ENCODE measurements around the gene OST4.

OST4 gene

GRCh38 chr2:27092696-27093429 is 21.4 kb upstream of the OST4 start:
- Histone ChIP-seq H3K27ac (ENCODE audit: low read depth, low read length, severe bottlenecking) (no peak overlapping the region), H3K9me3 (ENCODE audit: control insufficient read depth, low read length) (no peaks in the 10 kb centered on the region), H3K4me3 (ENCODE audit: extremely low read depth, insufficient read depth, low read length, poor library complexity, severe bottlenecking) (no peak overlapping the region), H3K4me1 (ENCODE audit: control insufficient read depth, insufficient read depth, low read length, poor library complexity, severe bottlenecking) (peaks cover 9% of the 10 kb centered on the region), H3K36me3 (ENCODE audit: control insufficient read depth, insufficient read depth, low read length) (no peaks in the 10 kb centered on the region)
- WGBS, 2 experiments (ENCODE audit: insufficient coverage in 2 of 2) = 87 to 90% methylated on average over 9 to 10 of the region's 10 CpGs

- no peak overlapping the region for H3K4me3 ChIP-seq (ENCODE audit: extremely low read depth, insufficient read depth, low read length, poor library complexity, severe bottlenecking)
- H3K27ac ChIP-seq (ENCODE audit: low read depth, low read length, severe bottlenecking) = no peak overlapping the region
- H3K9me3 ChIP-seq (ENCODE audit: control insufficient read depth, low read length) = no peaks in the 10 kb centered on the region
- 84% methylated on average over 23 to 24 of the region's 25 CpGs for WGBS, 2 experiments (ENCODE audit: insufficient coverage in 2 of 2)
- no peaks in the 10 kb centered on the region for H3K36me3 ChIP-seq (ENCODE audit: control insufficient read depth, insufficient read depth, low read length)
- H3K4me1 ChIP-seq (ENCODE audit: control insufficient read depth, insufficient read depth, low read length, poor library complexity, severe bottlenecking) = peaks cover 9% of the 10 kb centered on the region
Observed at GRCh38 chr2:27091746-27092695, 20.6 kb upstream of the OST4 start.

- Histone ChIP-seq H3K27ac (ENCODE audit: low read depth, low read length, severe bottlenecking) (no peak overlapping the region), H3K4me3 (ENCODE audit: extremely low read depth, insufficient read depth, low read length, poor library complexity, severe bottlenecking) (no peak overlapping the region), H3K4me1 (ENCODE audit: control insufficient read depth, insufficient read depth, low read length, poor library complexity, severe bottlenecking) (peaks cover 15% of the 10 kb centered on the region), H3K36me3 (ENCODE audit: control insufficient read depth, insufficient read depth, low read length) (no peaks in the 10 kb centered on the region), H3K9me3 (ENCODE audit: control insufficient read depth, low read length) (no peaks in the 10 kb centered on the region)
- 92% methylated on average over 13 of the region's 14 CpGs for WGBS, 2 experiments (ENCODE audit: insufficient coverage in 2 of 2)
Observed at GRCh38 chr2:27089111-27089954, 17.9 kb upstream of the OST4 start.

GRCh38 chr2:27088634-27089033 is 17.2 kb upstream of the OST4 start:
- no peaks in the 10 kb centered on the region for H3K36me3 ChIP-seq (ENCODE audit: control insufficient read depth, insufficient read depth, low read length)
- no peak overlapping the region for H3K27ac ChIP-seq (ENCODE audit: low read depth, low read length, severe bottlenecking)
- no peaks in the 10 kb centered on the region for H3K9me3 ChIP-seq (ENCODE audit: control insufficient read depth, low read length)
- WGBS, 2 experiments (ENCODE audit: insufficient coverage in 2 of 2) = 91% methylated on average over 5 of the region's 6 CpGs
- no peak overlapping the region for H3K4me3 ChIP-seq (ENCODE audit: extremely low read depth, insufficient read depth, low read length, poor library complexity, severe bottlenecking)
- H3K4me1 ChIP-seq (ENCODE audit: control insufficient read depth, insufficient read depth, low read length, poor library complexity, severe bottlenecking) = peaks cover 21% of the 10 kb centered on the region

- WGBS, 2 experiments (ENCODE audit: insufficient coverage in 2 of 2) = 90 to 100% methylated on average over 3 of the region's 5 CpGs
- no peak overlapping the region for H3K27ac ChIP-seq (ENCODE audit: low read depth, low read length, severe bottlenecking)
- H3K36me3 ChIP-seq (ENCODE audit: control insufficient read depth, insufficient read depth, low read length) = no peaks in the 10 kb centered on the region
- H3K4me3 ChIP-seq (ENCODE audit: extremely low read depth, insufficient read depth, low read length, poor library complexity, severe bottlenecking) = no peak overlapping the region
- H3K9me3 ChIP-seq (ENCODE audit: control insufficient read depth, low read length) = no peaks in the 10 kb centered on the region
- H3K4me1 ChIP-seq (ENCODE audit: control insufficient read depth, insufficient read depth, low read length, poor library complexity, severe bottlenecking) = peaks cover 17% of the 10 kb centered on the region
Observed at GRCh38 chr2:27087823-27088410, 16.5 kb upstream of the OST4 start.

GRCh38 chr2:27086724-27087593 is 15.5 kb upstream of the OST4 start, which contains the start of gene KHK:
TSS of gene KHK (plus strand) at chr2:27086772. CDS start at chr2:27087260, 488 bp downstream.
- 10 to 12% methylated on average over 45 to 54 of the region's 54 CpGs for WGBS, 2 experiments (ENCODE audit: insufficient coverage in 2 of 2)
- H3K36me3 ChIP-seq (ENCODE audit: control insufficient read depth, insufficient read depth, low read length) = no peaks in the 10 kb centered on the region
- H3K9me3 ChIP-seq (ENCODE audit: control insufficient read depth, low read length) = no peaks in the 10 kb centered on the region
- H3K27ac ChIP-seq (ENCODE audit: low read depth, low read length, severe bottlenecking) = peak within 1 kb of the TSS; percentile 81
- peak within 1 kb of the TSS; percentile 66 for H3K4me3 ChIP-seq (ENCODE audit: extremely low read depth, insufficient read depth, low read length, poor library complexity, severe bottlenecking)
- peaks cover 11% of the 10 kb centered on the region for H3K4me1 ChIP-seq (ENCODE audit: control insufficient read depth, insufficient read depth, low read length, poor library complexity, severe bottlenecking)

- Histone ChIP-seq H3K4me3 (ENCODE audit: extremely low read depth, insufficient read depth, low read length, poor library complexity, severe bottlenecking) (peak overlapping the region; percentile 66), H3K9me3 (ENCODE audit: control insufficient read depth, low read length) (no peaks in the 10 kb centered on the region), H3K27ac (ENCODE audit: low read depth, low read length, severe bottlenecking) (peak overlapping the region; percentile 81), H3K4me1 (ENCODE audit: control insufficient read depth, insufficient read depth, low read length, poor library complexity, severe bottlenecking) (peaks cover 11% of the 10 kb centered on the region), H3K36me3 (ENCODE audit: control insufficient read depth, insufficient read depth, low read length) (no peaks in the 10 kb centered on the region)
- WGBS, 2 experiments (ENCODE audit: insufficient coverage in 2 of 2) = 0% methylated on average over 45 to 66 of the region's 81 CpGs
Observed at GRCh38 chr2:27086090-27086723, 14.8 kb upstream of the OST4 start.

- H3K4me1 ChIP-seq (ENCODE audit: control insufficient read depth, insufficient read depth, low read length, poor library complexity, severe bottlenecking) = peaks cover 11% of the 10 kb centered on the region
- H3K36me3 ChIP-seq (ENCODE audit: control insufficient read depth, insufficient read depth, low read length) = no peaks in the 10 kb centered on the region
- no peaks in the 10 kb centered on the region for H3K9me3 ChIP-seq (ENCODE audit: control insufficient read depth, low read length)
- WGBS, 2 experiments (ENCODE audit: insufficient coverage in 2 of 2) = 2 to 6% methylated on average over 32 to 38 of the region's 38 CpGs
- H3K27ac ChIP-seq (ENCODE audit: low read depth, low read length, severe bottlenecking) = peak overlapping the region; percentile 81
- peak overlapping the region; percentile 66 for H3K4me3 ChIP-seq (ENCODE audit: extremely low read depth, insufficient read depth, low read length, poor library complexity, severe bottlenecking)
Observed at GRCh38 chr2:27085673-27086089, 14.2 kb upstream of the OST4 start.

GRCh38 chr2:27085062-27085672 is 13.7 kb upstream of the OST4 start:
- H3K27ac ChIP-seq (ENCODE audit: low read depth, low read length, severe bottlenecking) = no peak overlapping the region
- no peaks in the 10 kb centered on the region for H3K36me3 ChIP-seq (ENCODE audit: control insufficient read depth, insufficient read depth, low read length)
- H3K4me3 ChIP-seq (ENCODE audit: extremely low read depth, insufficient read depth, low read length, poor library complexity, severe bottlenecking) = peak overlapping the region; percentile 66
- H3K4me1 ChIP-seq (ENCODE audit: control insufficient read depth, insufficient read depth, low read length, poor library complexity, severe bottlenecking) = peaks cover 11% of the 10 kb centered on the region
- WGBS, 2 experiments (ENCODE audit: insufficient coverage in 2 of 2) = 53 to 55% methylated on average over 5 to 7 of the region's 10 CpGs
- H3K9me3 ChIP-seq (ENCODE audit: control insufficient read depth, low read length) = no peaks in the 10 kb centered on the region

Data from mesodermal cell (in vitro differentiated cells).